ENCODE results near the gene OSGEP.

- TF ChIP-seq ZBTB7A (IDR thresholded peaks at IDR 0.05; ENCODE audit: low read depth) (no peak), EP300 (IDR thresholded peaks at IDR 0.05; ENCODE audit: borderline replicate concordance) (no peak), YY1 (IDR thresholded peaks at IDR 0.05; ENCODE audit: low read depth) (no peak), EGR1 (IDR thresholded peaks at IDR 0.05) (no peak), NFIC (IDR thresholded peaks at IDR 0.05) (no peak)
These were observed 40.9 kb downstream of the OSGEP start for GRCh38 chr14:20413744-20414082.
